ENCODE data around the gene TSEN2. TPM values are rescaled to one million over a fixed set of nuclear protein-coding genes. Genes with fewer than 3 reads are reported as not detected.

The TSEN2 gene
- polyA plus RNA-seq, 1 donor (not counting 4 experiments of a cell fraction or from before 2014, with no cell fraction given), result 23.8 TPM

DNA sequence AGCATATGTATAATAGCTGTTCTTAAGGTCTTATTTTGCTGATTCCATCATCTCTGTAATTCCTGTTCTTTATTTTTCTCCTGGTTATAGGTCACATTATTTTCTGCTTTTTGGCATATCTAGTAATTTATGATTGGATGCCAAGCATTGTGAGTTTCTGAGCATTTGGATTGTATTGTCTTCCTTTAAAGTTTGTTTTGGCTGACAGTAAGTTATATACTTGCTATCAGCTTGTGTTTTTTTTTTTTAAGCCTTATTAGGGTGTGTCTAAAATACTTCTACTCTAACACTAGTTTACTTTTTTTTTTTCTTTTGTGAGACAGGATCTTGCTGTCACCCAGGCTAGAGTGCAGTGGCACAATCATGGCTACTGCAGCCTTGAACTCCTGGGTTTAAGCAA lies 82.7 kb downstream of the TSEN2 start:
- H2AFZ ChIP-seq (ENCODE audit: control insufficient read depth, low read length), result no peak overlapping the region
- no peaks in the 10 kb centered on the region for H3K9me1 ChIP-seq (ENCODE audit: control insufficient read depth, extremely low read depth, insufficient read depth, low read length)
- H3K4me3 ChIP-seq (ENCODE audit: control insufficient read depth in 2 of 3, extremely low read depth in 1 of 3, insufficient read depth in 2 of 3, low read depth in 1 of 3, low read length in 3 of 3), result no peak overlapping the region
- H3K9ac ChIP-seq (ENCODE audit: control insufficient read depth, extremely low read depth, insufficient read depth, low read length), result no peak overlapping the region
- no peaks in the 10 kb centered on the region for H3K9me3 ChIP-seq (ENCODE audit: control insufficient read depth, low read depth, low read length)
- H3K27ac ChIP-seq (ENCODE audit: control insufficient read depth, insufficient read depth, low read length), result no peak overlapping the region
- peaks cover 3% of the 10 kb centered on the region for H3K4me1 ChIP-seq (ENCODE audit: control insufficient read depth, extremely low read depth, insufficient read depth, low read length)
- DNase-seq (ENCODE audit: low read depth, low spot score) (no peak), FAIRE-seq (no peak)
- H3K79me2 ChIP-seq (ENCODE audit: control insufficient read depth, insufficient read depth, low read length), result peaks cover 60% of the 10 kb centered on the region
- TF ChIP-seq, protein P1, sequence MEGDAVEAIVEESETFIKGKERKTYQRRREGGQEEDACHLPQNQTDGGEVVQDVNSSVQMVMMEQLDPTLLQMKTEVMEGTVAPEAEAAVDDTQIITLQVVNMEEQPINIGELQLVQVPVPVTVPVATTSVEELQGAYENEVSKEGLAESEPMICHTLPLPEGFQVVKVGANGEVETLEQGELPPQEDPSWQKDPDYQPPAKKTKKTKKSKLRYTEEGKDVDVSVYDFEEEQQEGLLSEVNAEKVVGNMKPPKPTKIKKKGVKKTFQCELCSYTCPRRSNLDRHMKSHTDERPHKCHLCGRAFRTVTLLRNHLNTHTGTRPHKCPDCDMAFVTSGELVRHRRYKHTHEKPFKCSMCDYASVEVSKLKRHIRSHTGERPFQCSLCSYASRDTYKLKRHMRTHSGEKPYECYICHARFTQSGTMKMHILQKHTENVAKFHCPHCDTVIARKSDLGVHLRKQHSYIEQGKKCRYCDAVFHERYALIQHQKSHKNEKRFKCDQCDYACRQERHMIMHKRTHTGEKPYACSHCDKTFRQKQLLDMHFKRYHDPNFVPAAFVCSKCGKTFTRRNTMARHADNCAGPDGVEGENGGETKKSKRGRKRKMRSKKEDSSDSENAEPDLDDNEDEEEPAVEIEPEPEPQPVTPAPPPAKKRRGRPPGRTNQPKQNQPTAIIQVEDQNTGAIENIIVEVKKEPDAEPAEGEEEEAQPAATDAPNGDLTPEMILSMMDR (optimal IDR thresholded peaks at IDR 0.05 in 1 of 3, IDR thresholded peaks at IDR 0.05 in 1 of 3, conservative IDR thresholded peaks at IDR 0.05 in 1 of 3; ENCODE audit: extremely low read depth in 1 of 3, insufficient read depth in 2 of 3, low read length in 3 of 3), result no peak
- TF ChIP-seq EZH2 (IDR thresholded peaks at IDR 0.05; ENCODE audit: low read length), result no peak
- dilution Hi-C loops (cut with MboI; ENCODE audit: extremely low pct_ligation_motif_present, low sequenced_read_pairs), result no loop called here
- H3K4me2 ChIP-seq (ENCODE audit: control insufficient read depth, extremely low read depth, insufficient read depth, low read depth, low read length), result no peak overlapping the region
- H3K36me3 ChIP-seq (ENCODE audit: control insufficient read depth in 2 of 2, extremely low read depth in 1 of 2, insufficient read depth in 2 of 2, low read length in 2 of 2), result peaks cover 4 to 12% of the 10 kb centered on the region in 2 experiments
- H3K27me3 ChIP-seq (ENCODE audit: control insufficient read depth, extremely low read depth, insufficient read depth, low read length), result no peaks in the 10 kb centered on the region
- H4K20me1 ChIP-seq (ENCODE audit: control insufficient read depth, extremely low read depth, insufficient read depth, low read length), result peaks cover 3% of the 10 kb centered on the region

DNA sequence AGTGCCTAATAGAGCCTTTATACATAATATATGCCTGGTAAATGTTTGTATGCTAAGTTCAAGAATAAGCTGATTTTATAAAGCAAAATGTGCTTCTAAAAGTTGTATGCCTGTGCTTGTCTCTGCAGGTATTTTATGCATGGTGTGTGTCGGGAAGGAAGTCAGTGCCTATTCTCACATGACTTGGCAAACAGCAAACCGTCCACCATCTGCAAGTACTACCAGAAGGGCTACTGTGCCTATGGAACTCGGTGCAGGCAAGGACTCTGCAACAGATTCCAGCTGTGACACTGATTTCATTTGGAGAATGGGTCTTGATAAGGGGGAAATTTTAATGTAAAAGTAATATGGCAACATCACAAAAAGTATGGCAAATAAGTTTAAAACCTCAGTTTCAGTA lies 84.5 kb downstream of the TSEN2 start:
- no peaks in the 10 kb centered on the region for H3K27me3 ChIP-seq (ENCODE audit: control insufficient read depth, extremely low read depth, insufficient read depth, low read length)
- peaks cover 45% of the 10 kb centered on the region for H3K79me2 ChIP-seq (ENCODE audit: control insufficient read depth, insufficient read depth, low read length)
- no peaks in the 10 kb centered on the region for H3K4me1 ChIP-seq (ENCODE audit: control insufficient read depth, extremely low read depth, insufficient read depth, low read length)
- TF ChIP-seq EZH2 (IDR thresholded peaks at IDR 0.05; ENCODE audit: low read length), result no peak
- TF ChIP-seq, protein P1 (optimal IDR thresholded peaks at IDR 0.05 in 1 of 3, IDR thresholded peaks at IDR 0.05 in 1 of 3, conservative IDR thresholded peaks at IDR 0.05 in 1 of 3; ENCODE audit: extremely low read depth in 1 of 3, insufficient read depth in 2 of 3, low read length in 3 of 3), result no peak
- DNase-seq (ENCODE audit: low read depth, low spot score), result no peak
- H4K20me1 ChIP-seq (ENCODE audit: control insufficient read depth, extremely low read depth, insufficient read depth, low read length), result peaks cover 2% of the 10 kb centered on the region
- no peak overlapping the region for H3K9ac ChIP-seq (ENCODE audit: control insufficient read depth, extremely low read depth, insufficient read depth, low read length)
- H3K4me3 ChIP-seq (ENCODE audit: control insufficient read depth in 2 of 3, extremely low read depth in 1 of 3, insufficient read depth in 2 of 3, low read depth in 1 of 3, low read length in 3 of 3), result no peak overlapping the region
- no peak overlapping the region for H2AFZ ChIP-seq (ENCODE audit: control insufficient read depth, low read length)
- no peaks in the 10 kb centered on the region for H3K9me3 ChIP-seq (ENCODE audit: control insufficient read depth, low read depth, low read length)
- H3K27ac ChIP-seq (ENCODE audit: control insufficient read depth, insufficient read depth, low read length), result no peak overlapping the region
- H3K4me2 ChIP-seq (ENCODE audit: control insufficient read depth, extremely low read depth, insufficient read depth, low read depth, low read length), result no peak overlapping the region
- no peaks in the 10 kb centered on the region for H3K9me1 ChIP-seq (ENCODE audit: control insufficient read depth, extremely low read depth, insufficient read depth, low read length)
- no peak for FAIRE-seq
- H3K36me3 ChIP-seq (ENCODE audit: control insufficient read depth in 2 of 2, extremely low read depth in 1 of 2, insufficient read depth in 2 of 2, low read length in 2 of 2), result peaks cover 10 to 16% of the 10 kb centered on the region in 2 experiments
- dilution Hi-C loops (cut with MboI; ENCODE audit: extremely low pct_ligation_motif_present, low sequenced_read_pairs), result no loop called here

Data from keratinocyte (primary cell).